ENCODE measurements around the gene C19orf18.

The C19orf18 gene

GRCh38 chr19:57914531-57914930, 59.8 kb downstream of the C19orf18 start:
- TF ChIP-seq, protein P1, sequence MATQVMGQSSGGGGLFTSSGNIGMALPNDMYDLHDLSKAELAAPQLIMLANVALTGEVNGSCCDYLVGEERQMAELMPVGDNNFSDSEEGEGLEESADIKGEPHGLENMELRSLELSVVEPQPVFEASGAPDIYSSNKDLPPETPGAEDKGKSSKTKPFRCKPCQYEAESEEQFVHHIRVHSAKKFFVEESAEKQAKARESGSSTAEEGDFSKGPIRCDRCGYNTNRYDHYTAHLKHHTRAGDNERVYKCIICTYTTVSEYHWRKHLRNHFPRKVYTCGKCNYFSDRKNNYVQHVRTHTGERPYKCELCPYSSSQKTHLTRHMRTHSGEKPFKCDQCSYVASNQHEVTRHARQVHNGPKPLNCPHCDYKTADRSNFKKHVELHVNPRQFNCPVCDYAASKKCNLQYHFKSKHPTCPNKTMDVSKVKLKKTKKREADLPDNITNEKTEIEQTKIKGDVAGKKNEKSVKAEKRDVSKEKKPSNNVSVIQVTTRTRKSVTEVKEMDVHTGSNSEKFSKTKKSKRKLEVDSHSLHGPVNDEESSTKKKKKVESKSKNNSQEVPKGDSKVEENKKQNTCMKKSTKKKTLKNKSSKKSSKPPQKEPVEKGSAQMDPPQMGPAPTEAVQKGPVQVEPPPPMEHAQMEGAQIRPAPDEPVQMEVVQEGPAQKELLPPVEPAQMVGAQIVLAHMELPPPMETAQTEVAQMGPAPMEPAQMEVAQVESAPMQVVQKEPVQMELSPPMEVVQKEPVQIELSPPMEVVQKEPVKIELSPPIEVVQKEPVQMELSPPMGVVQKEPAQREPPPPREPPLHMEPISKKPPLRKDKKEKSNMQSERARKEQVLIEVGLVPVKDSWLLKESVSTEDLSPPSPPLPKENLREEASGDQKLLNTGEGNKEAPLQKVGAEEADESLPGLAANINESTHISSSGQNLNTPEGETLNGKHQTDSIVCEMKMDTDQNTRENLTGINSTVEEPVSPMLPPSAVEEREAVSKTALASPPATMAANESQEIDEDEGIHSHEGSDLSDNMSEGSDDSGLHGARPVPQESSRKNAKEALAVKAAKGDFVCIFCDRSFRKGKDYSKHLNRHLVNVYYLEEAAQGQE (IDR thresholded peaks at IDR 0.05; ENCODE audit: insufficient replicate concordance, low read depth): no peak
- TF ChIP-seq CTCF (IDR thresholded peaks at IDR 0.05; ENCODE audit: insufficient read depth, low read length): no peak
- TF ChIP-seq GABPA (IDR thresholded peaks at IDR 0.05; ENCODE audit: low read depth): no peak
- TF ChIP-seq SPI1 (IDR thresholded peaks at IDR 0.05; ENCODE audit: borderline replicate concordance, low read depth): no peak
- no peak for TF ChIP-seq POLR2AphosphoS5 (IDR thresholded peaks at IDR 0.05; ENCODE audit: low read depth)
- DNase-seq (ENCODE audit: low read depth in 1 of 2, low spot score in 1 of 2): no peak
- no peaks in the 10 kb centered on the region for H3K27me3 ChIP-seq (ENCODE audit: insufficient read depth, poor library complexity, severe bottlenecking)
- H3K27ac ChIP-seq (replicated peaks): no peak overlapping the region
- H3K4me3 ChIP-seq (replicated peaks; ENCODE audit: insufficient read depth, low read length): no peak overlapping the region

All from HL-60 (cell line).